IMR-90 (cell line): ENCODE results near the gene RRM1. TPM values are rescaled to one million over a fixed set of nuclear protein-coding genes. Genes with fewer than 3 reads are reported as not detected.

Experiments
- ATAC-seq: fragments of 200-7000 bp; cut with Tn5 transposase; 2 replicates; pipeline ENCODE4 v1.9.1; 2020; ENCODE audit warnings: low read depth, mild to moderate bottlenecking, moderate library complexity
- BruUV-seq: library from RNA; stranded (reverse); fragments of 400-500 nt; replicated peaks from 2 replicates; lab custom pipeline; 2021; lab: Mats Ljungman, UMichigan
- CTCF ChIA-PET: fragments of 300-600 bp; formaldehyde crosslinking; extraction: SDS; loops from one replicate; lab custom pipeline; 2021; ENCODE audit warnings: antibody characterized with exemption; lab: Yijun Ruan, JAX
- POLR2A ChIA-PET: fragments of 300-600 bp; sonication (Branson Sonifier 250); formaldehyde crosslinking; loops from one replicate; lab custom pipeline; 2022; ENCODE audit warnings: antibody characterized with exemption; ENCODE audit not compliant: unreplicated experiment; lab: Charles Lee
- DNase-seq: peaks from one replicate; pipeline ENCODE4 v3.0.0; 2013
- H2AFZ ChIP-seq: replicated peaks from 2 replicates; pipeline ENCODE3; 2013; ENCODE audit warnings: low read length, mild to moderate bottlenecking; ENCODE audit not compliant: poor library complexity
- H2AK5ac ChIP-seq: 2 replicates; pipeline ENCODE4 v1.6.1; 2013; ENCODE audit warnings: low read depth, low read length, inconsistent platforms
- H2AK9ac ChIP-seq: replicated peaks from 2 replicates; pipeline ENCODE3; 2013; ENCODE audit warnings: mild to moderate bottlenecking, low read depth, low read length, moderate library complexity; ENCODE audit not compliant: poor library complexity
- H2BK120ac ChIP-seq: 2 replicates; pipeline ENCODE4 v1.6.1; 2013; ENCODE audit warnings: low read depth, low read length, inconsistent platforms
- H2BK15ac ChIP-seq: 3 replicates; pipeline ENCODE4 v1.6.1; 2013; ENCODE audit warnings: low read depth, low read length, inconsistent platforms
- H2BK20ac ChIP-seq: 2 replicates; pipeline ENCODE4 v1.6.1; 2013; ENCODE audit warnings: low read depth, mild to moderate bottlenecking, inconsistent platforms, low read length, moderate library complexity
- H2BK5ac ChIP-seq: 2 replicates; pipeline ENCODE4 v1.6.1; 2013; ENCODE audit warnings: mild to moderate bottlenecking, low read depth, low read length, inconsistent platforms; ENCODE audit not compliant: poor library complexity, severe bottlenecking
- H3K14ac ChIP-seq: replicated peaks from 2 replicates; pipeline ENCODE4 v1.6.1; 2013; ENCODE audit warnings: low read depth, low read length, inconsistent platforms
- H3K18ac ChIP-seq: 2 replicates; pipeline ENCODE4 v1.6.1; 2013; ENCODE audit warnings: low read depth, low read length, control low read depth
- H3K23ac ChIP-seq: 2 replicates; pipeline ENCODE4 v1.6.1; 2013; ENCODE audit warnings: low read depth, low read length, inconsistent platforms
- H3K27ac ChIP-seq: 2 replicates; pipeline ENCODE4 v1.5.1; 2013; ENCODE audit warnings: mild to moderate bottlenecking, control low read depth, low read length; ENCODE audit not compliant: insufficient read depth
- H3K27me3 ChIP-seq: 2 replicates; pipeline ENCODE4 v1.6.1; 2013; ENCODE audit warnings: low read length; ENCODE audit not compliant: control insufficient read depth, insufficient read depth
- H3K36me3 ChIP-seq: 2 replicates; pipeline ENCODE4 v1.6.1; 2013; ENCODE audit warnings: low read length, mixed read lengths; ENCODE audit not compliant: control insufficient read depth, insufficient read depth
- H3K4ac ChIP-seq: 2 replicates; pipeline ENCODE4 v1.6.1; 2013; ENCODE audit warnings: low read depth, low read length, inconsistent platforms
- H3K4me1 ChIP-seq: 2 replicates; pipeline ENCODE4 v1.6.1; 2013; ENCODE audit warnings: low read length, mixed read lengths; ENCODE audit not compliant: control insufficient read depth, insufficient read depth
- H3K4me2 ChIP-seq: 2 replicates; pipeline ENCODE4 v1.6.1; 2013; ENCODE audit warnings: low read depth, mild to moderate bottlenecking, control low read depth, low read length, moderate library complexity
- H3K4me3 ChIP-seq: 2 replicates; pipeline ENCODE4 v1.5.1; 2013; ENCODE audit warnings: low read depth, mild to moderate bottlenecking, control low read depth, low read length, moderate library complexity; ENCODE audit not compliant: insufficient read depth
- H3K56ac ChIP-seq: 2 replicates; pipeline ENCODE4 v1.6.1; 2013; ENCODE audit warnings: low read length, inconsistent platforms; ENCODE audit not compliant: insufficient read depth; ENCODE audit errors: extremely low read depth
- H3K79me1 ChIP-seq, 2 experiments: 2 replicates each; pipeline ENCODE4 v1.6.1; 2013; ENCODE audit warnings: low read length in 2 of 2, inconsistent platforms in 1 of 2, low read depth in 1 of 2
- H3K9ac ChIP-seq: 2 replicates; pipeline ENCODE4 v1.6.1; 2013; ENCODE audit warnings: low read depth, low read length, control low read depth
- H3K9me1 ChIP-seq: 2 replicates; pipeline ENCODE4 v1.6.1; 2013; ENCODE audit warnings: low read length, inconsistent platforms; ENCODE audit not compliant: insufficient read depth
- H3K9me3 ChIP-seq: 2 replicates; pipeline ENCODE4 v1.6.1; 2013; ENCODE audit warnings: low read length; ENCODE audit not compliant: control insufficient read depth, insufficient read depth
- H4K20me1 ChIP-seq: 2 replicates; pipeline ENCODE4 v1.6.1; 2013; ENCODE audit warnings: low read length, inconsistent platforms; ENCODE audit not compliant: insufficient read depth
- H4K5ac ChIP-seq: 2 replicates; pipeline ENCODE4 v1.6.1; 2013; ENCODE audit warnings: mild to moderate bottlenecking, low read depth, low read length, control low read depth
- H4K8ac ChIP-seq, 2 experiments: 2 replicates each; pipeline ENCODE4 v1.6.1; 2013; ENCODE audit warnings: low read depth in 2 of 2, low read length in 2 of 2, control low read depth in 1 of 2, inconsistent platforms in 1 of 2
- H4K91ac ChIP-seq: 2 replicates; pipeline ENCODE4 v1.6.1; 2013; ENCODE audit warnings: low read depth, low read length, inconsistent platforms; ENCODE audit not compliant: insufficient read depth
- BHLHE40 ChIP-seq: fragments of 150-350 bp; IDR thresholded peaks from 2 replicates; pipeline ENCODE4 v1.6.1; 2016; ENCODE audit warnings: mild to moderate bottlenecking, low read depth, low read length
- CEBPB ChIP-seq: IDR thresholded peaks from 2 replicates; pipeline ENCODE4 v1.6.1; 2012; ENCODE audit warnings: low read depth, low read length, improper control_type of control experiment
- CHD1 ChIP-seq: IDR thresholded peaks from 2 replicates; pipeline ENCODE4 v1.6.1; 2012; ENCODE audit warnings: low read depth, low read length, improper control_type of control experiment
- CTCF ChIP-seq: conservative IDR thresholded peaks from 2 replicates; pipeline ENCODE4 v1.5.1; 2012; ENCODE audit warnings: mild to moderate bottlenecking, low read depth, low read length, improper control_type of control experiment
- ELK1 ChIP-seq: fragments of 150-350 bp; IDR thresholded peaks from 2 replicates; pipeline ENCODE4 v1.6.1; 2016; ENCODE audit warnings: low read depth, mild to moderate bottlenecking, low read length, moderate library complexity, borderline replicate concordance
- FOS ChIP-seq: fragments of 150-350 bp; IDR thresholded peaks from 2 replicates; pipeline ENCODE4 v1.6.1; 2016; ENCODE audit warnings: low read depth, low read length
- MAFK ChIP-seq: IDR thresholded peaks from 2 replicates; pipeline ENCODE4 v1.6.1; 2012; ENCODE audit warnings: low read depth, low read length, improper control_type of control experiment
- MAZ ChIP-seq: IDR thresholded peaks from 2 replicates; pipeline ENCODE4 v1.6.1; 2012; ENCODE audit warnings: low read depth, mild to moderate bottlenecking, low read length, improper control_type of control experiment, moderate library complexity, borderline replicate concordance
- MXI1 ChIP-seq: IDR thresholded peaks from 2 replicates; pipeline ENCODE4 v1.6.1; 2012; ENCODE audit warnings: low read depth, mild to moderate bottlenecking, low read length, moderate library complexity, borderline replicate concordance
- NFE2L2 ChIP-seq: fragments of 150-350 bp; IDR thresholded peaks from 2 replicates; pipeline ENCODE4 v1.6.1; 2016; ENCODE audit warnings: low read depth, mild to moderate bottlenecking, low read length
- POLR2A ChIP-seq: IDR thresholded peaks from 2 replicates; pipeline ENCODE4 v1.6.1; 2012; ENCODE audit warnings: mild to moderate bottlenecking, low read depth, low read length
- RAD21 ChIP-seq: IDR thresholded peaks from 2 replicates; pipeline ENCODE4 v1.6.1; 2012; ENCODE audit warnings: low read length, improper control_type of control experiment
- RCOR1 ChIP-seq: IDR thresholded peaks from 2 replicates; pipeline ENCODE4 v1.6.1; 2012; ENCODE audit warnings: mild to moderate bottlenecking, low read length, improper control_type of control experiment; ENCODE audit not compliant: insufficient replicate concordance
- RFX5 ChIP-seq: IDR thresholded peaks from 2 replicates; pipeline ENCODE4 v1.8.0; 2012; ENCODE audit warnings: low read depth, mild to moderate bottlenecking, low read length, moderate library complexity
- SMC3 ChIP-seq: fragments of 150-350 bp; IDR thresholded peaks from 2 replicates; pipeline ENCODE4 v1.6.1; 2016; ENCODE audit warnings: low read depth, mild to moderate bottlenecking, antibody characterized with exemption, low read length, moderate library complexity
- USF2 ChIP-seq: fragments of 150-350 bp; IDR thresholded peaks from 2 replicates; pipeline ENCODE4 v1.6.1; 2017; ENCODE audit warnings: mild to moderate bottlenecking, antibody characterized with exemption, low read length, low read depth
- WGBS, 2 experiments: methylation state at CpG; one replicate each; pipeline versions ENCODE4 v1.1.5 to v1.1.7; 2013; ENCODE audit warnings: missing lambda C conversion rate in 2 of 2; ENCODE audit not compliant: insufficient read length in 1 of 2; ENCODE audit errors: extremely low coverage in 2 of 2; 5-methylcytosine and 5-hydroxymethylcytosine counted together
- dilution Hi-C: fragments of 300-500 bp; cut with HindIII; formaldehyde crosslinking; loops from one replicate; pipeline ENCODE4 v1.14.3; 2018; ENCODE audit warnings: low sequenced_read_pairs; ENCODE audit not compliant: unreplicated experiment
- in situ Hi-C: fragments of 300-500 bp; cut with MboI; formaldehyde crosslinking; loops from 3 replicates; pipeline ENCODE4 v1.14.3; 2019; ENCODE audit warnings: low sequenced_read_pairs, inconsistent platforms, mixed read lengths
- intact Hi-C: fragments of 100-400 bp; cut with micrococcal nuclease; formaldehyde crosslinking; loops from 2 replicates; pipeline ENCODE4 v1.10.0; 2022
- polyA plus RNA-seq, 3 experiments: library from polyadenylated mRNA; depleted of rRNA; stranded (reverse); fragments of >200 nt; gene quantifications; 2 replicates each; pipeline ENCODE4 v1.2.3, GENCODE V29; 2012; ENCODE audit warnings: low replicate concordance in 1 of 3
- total RNA-seq: library from RNA; depleted of rRNA; stranded (reverse); fragments of >200 nt; gene quantifications from 2 replicates; pipeline ENCODE4 v1.2.3, GENCODE V29; 2012

Gene RRM1
- total and polyA plus RNA-seq, 2 of the 4 experiments (the other 2 are of a cell fraction), result 55.1 to 183 TPM

DNA sequence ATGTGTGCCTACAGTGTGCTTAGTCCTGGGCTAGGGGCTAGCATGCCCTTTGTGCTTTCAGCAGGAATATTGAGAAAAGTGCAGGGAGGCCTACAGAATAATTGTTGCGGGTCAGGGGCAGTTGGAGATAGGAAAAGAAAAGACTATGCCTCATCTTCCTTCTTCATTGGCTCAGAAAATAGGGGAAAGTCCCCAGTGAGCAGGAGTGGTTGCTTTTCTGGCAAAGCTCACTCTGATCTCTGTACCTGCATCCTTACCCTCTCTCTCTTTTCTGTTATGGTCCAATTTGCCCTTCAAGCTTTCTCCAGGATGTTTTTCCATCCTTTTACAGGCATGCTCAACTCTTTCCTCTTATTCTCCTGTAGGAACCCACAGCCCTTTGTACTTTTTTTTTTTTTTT is 29.5 kb upstream of the RRM1 start:
- Histone ChIP-seq H4K8ac (no peak overlapping the region), H3K18ac (no peak overlapping the region), H3K9me1 (no peaks in the 10 kb centered on the region; the same call in 1 of the 2 replicates), H3K36me3 (peaks cover 5% of the 10 kb centered on the region), H2AK9ac (no peak overlapping the region), H3K14ac (no peak overlapping the region), H3K56ac (no peak overlapping the region), H2BK120ac (no peak overlapping the region), H4K91ac (no peak overlapping the region), H3K9me3 (no peaks in the 10 kb centered on the region), H3K27me3 (no peaks in the 10 kb centered on the region), H2AFZ (no peak overlapping the region), H4K5ac (no peak overlapping the region), H3K4me2 (no peak overlapping the region), H3K27ac (no peak overlapping the region), H2AK5ac (no peak overlapping the region), H3K4me3 (no peak overlapping the region), H4K20me1 (no peaks in the 10 kb centered on the region), H3K79me1 (no peaks in the 10 kb centered on the region), H2BK5ac (no peak overlapping the region), H3K4ac (no peak overlapping the region), H2BK15ac (no peak overlapping the region), H3K23ac (no peak overlapping the region), H3K9ac (no peak overlapping the region), H3K4me1 (no peaks in the 10 kb centered on the region; the same call in 1 of the 2 replicates), H2BK20ac (no peak overlapping the region)
- dilution Hi-C loops (no loop called here), in situ Hi-C loops (no loop called here), intact Hi-C loops (no loop called here)
- TF ChIP-seq RFX5 (no peak), POLR2A (no peak), ELK1 (no peak), USF2 (no peak), CEBPB (no peak), MAFK (no peak), MXI1 (no peak), BHLHE40 (no peak), MAZ (no peak), RCOR1 (no peak), FOS (no peak), RAD21 (no peak), SMC3 (no peak), CHD1 (no peak), NFE2L2 (no peak), CTCF (no peak)
- BruUV-seq, result no TSS peak
- ATAC-seq (no peak), DNase-seq (no peak)
- ChIA-PET CTCF (interaction anchor here (0.8 to 3.0 kb wide), 3 partner anchors 210 to 224 kb away, joined by 3 to 8 read pairs (median 5); partner anchors contain the start of genes RHOG and STIM1), POLR2A (no interaction called here)
- no CpG with 5 or more reads among the region's 1 CpG for WGBS, 2 experiments
